CD4-positive, alpha-beta T cell treated with Interleukin-15 for 4 hours (primary cell): Measurements from ENCODE around the gene DNAJB13.

Source experiments
- DNase-seq: peaks from one replicate; pipeline ENCODE4 v3.0.0-alpha.2; 2020; ENCODE audit warnings: low spot score

The DNAJB13 gene

GRCh38 chr11:74015919-74016684, 65.3 kb downstream of the DNAJB13 start:
- DNase-seq = no peak

DNA sequence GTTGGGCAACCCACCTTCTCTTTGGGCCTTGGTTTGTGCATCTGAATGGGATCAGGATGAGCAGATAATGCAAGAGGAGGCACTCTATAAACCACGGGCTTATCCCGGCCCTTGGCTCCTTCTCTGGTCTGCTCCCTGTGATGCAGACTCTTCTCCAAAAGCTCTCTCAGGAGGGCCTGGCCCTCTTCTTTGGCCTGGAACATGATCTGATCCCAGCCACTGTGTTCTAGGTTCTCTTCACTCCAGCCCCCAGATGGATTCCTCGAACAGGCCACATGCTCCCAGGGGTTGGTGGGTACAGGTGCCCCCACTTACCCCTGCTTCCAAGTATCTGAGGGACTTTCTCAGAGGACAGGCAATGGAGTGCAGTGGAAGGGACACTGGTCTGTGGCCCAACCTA, 66.8 kb downstream of the DNAJB13 start:
- DNase-seq = no peak

DNA sequence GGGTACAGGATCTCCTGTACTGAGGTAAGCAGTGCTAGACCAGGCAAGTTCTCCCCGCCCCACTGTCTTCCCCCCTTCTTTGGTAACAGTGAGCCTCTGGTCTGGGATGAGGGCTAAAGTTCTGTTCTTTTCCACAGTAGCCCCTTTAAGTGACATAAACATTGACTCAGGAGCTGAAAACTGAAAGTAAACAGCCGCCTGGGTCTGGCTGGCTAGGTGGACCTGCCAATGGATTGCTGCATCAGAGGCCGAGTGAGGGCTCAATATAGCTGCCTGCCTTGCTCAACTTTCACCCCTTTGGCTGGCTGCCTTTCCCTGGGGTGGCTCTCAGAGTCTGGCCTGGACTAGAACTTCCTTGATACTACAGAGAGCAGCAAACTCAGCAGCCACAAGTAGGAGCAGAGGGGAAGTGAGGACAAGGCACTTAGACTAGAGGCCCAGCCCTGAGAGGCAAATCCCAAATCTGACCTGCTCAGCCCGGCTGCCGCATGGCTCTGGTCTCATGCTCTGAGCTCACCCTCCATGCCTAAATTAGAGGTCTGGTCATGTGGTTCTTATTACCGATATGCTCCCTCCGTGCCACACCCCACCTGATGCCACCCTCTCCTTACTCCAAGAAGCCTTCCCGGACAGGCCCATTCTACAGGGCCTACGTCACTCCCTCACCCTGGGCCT, 67.6 kb downstream of the DNAJB13 start:
- no peak for DNase-seq

- DNase-seq = no peak
These were observed 68.4 kb downstream of the DNAJB13 start for GRCh38 chr11:74019104-74019738.

GRCh38 chr11:74019860-74020259, 69.0 kb downstream of the DNAJB13 start:
- no peak for DNase-seq
